MM.1S (cell line): Measurements from ENCODE around the gene CDH9.

Experiments used
- CTCF ChIP-seq: fragments of 300-600 bp; sonication (generic); IDR thresholded peaks from 2 replicates; pipeline ENCODE4 v1.5.1; 2016; ENCODE audit warnings: antibody characterized with exemption, low read length, mixed read lengths
- EZH2phosphoT487 ChIP-seq: fragments of 300-600 bp; sonication (generic); IDR thresholded peaks from 2 replicates; pipeline ENCODE4 v1.6.1; 2018; ENCODE audit warnings: antibody characterized with exemption, low read length

GRCh38 chr5:26883375-26883774, 155.0 kb downstream of the CDH9 start:
- TF ChIP-seq CTCF: no peak
- no peak for TF ChIP-seq EZH2phosphoT487
